Natural killer cell (primary cell): ENCODE data around the gene PRRT1B. TPM values are rescaled to one million over a fixed set of nuclear protein-coding genes. Genes with fewer than 3 reads are reported as not detected.

Experiments
- ATAC-seq, 3 donors: fragments of 150-1000 bp in 2 of 3; fragments of 200-7000 bp in 1 of 3; cut with Tn5 transposase; 1 replicate in 1 of 3; 2 replicates in 2 of 3; pipeline ENCODE4 v1.10.0; 2021; ENCODE audit warnings: mild to moderate bottlenecking in 2 of 3, moderate library complexity in 2 of 3
- DNase-seq, 2 donors: peaks; one replicate each; pipeline versions ENCODE4 v3.0.0 to v3.0.0-alpha.2; 2013 to 2021; ENCODE audit warnings: mixed read lengths in 1 of 2
- H3K27ac ChIP-seq: one replicate; pipeline ENCODE4 v1.5.1; 2013; ENCODE audit warnings: mild to moderate bottlenecking, low read length
- H3K27me3 ChIP-seq: one replicate; pipeline ENCODE4 v1.6.1; 2013; ENCODE audit warnings: low read length; ENCODE audit not compliant: control insufficient read depth, insufficient read depth
- H3K36me3 ChIP-seq: one replicate; pipeline ENCODE4 v1.6.1; 2013; ENCODE audit warnings: low read length; ENCODE audit not compliant: control insufficient read depth, insufficient read depth
- H3K4me1 ChIP-seq: one replicate; pipeline ENCODE4 v1.6.1; 2013; ENCODE audit warnings: low read length; ENCODE audit not compliant: control insufficient read depth, insufficient read depth
- H3K4me3 ChIP-seq: one replicate; pipeline ENCODE4 v1.5.1; 2013; ENCODE audit warnings: low read length
- H3K9me3 ChIP-seq: one replicate; pipeline ENCODE4 v1.6.1; 2013; ENCODE audit warnings: low read length; ENCODE audit not compliant: control insufficient read depth, insufficient read depth
- H3K27ac Mint-ChIP-seq, 2 donors: one replicate each; pipeline ENCODE4 v1.8.0; 2022; ENCODE audit warnings: mild to moderate bottlenecking in 2 of 2, mixed read lengths in 2 of 2, moderate library complexity in 1 of 2
- H3K27me3 Mint-ChIP-seq, 2 donors: one replicate each; pipeline ENCODE4 v1.8.0; 2022; ENCODE audit warnings: low read depth in 2 of 2, mixed read lengths in 2 of 2
- H3K36me3 Mint-ChIP-seq: one replicate; pipeline ENCODE4 v1.8.0; 2022; ENCODE audit warnings: mixed read lengths
- H3K4me1 Mint-ChIP-seq, 2 donors: one replicate each; pipeline ENCODE4 v1.8.0; 2022; ENCODE audit warnings: mixed read lengths in 2 of 2
- H3K4me3 Mint-ChIP-seq: one replicate; pipeline ENCODE4 v1.8.0; 2022; ENCODE audit warnings: mild to moderate bottlenecking, moderate library complexity, mixed read lengths
- H3K9me3 Mint-ChIP-seq, 2 donors: one replicate each; pipeline ENCODE4 v1.8.0; 2022; ENCODE audit warnings: mixed read lengths in 2 of 2
- WGBS: methylation state at CpG from one replicate; pipeline ENCODE4 v1.1.7; 2013; ENCODE audit warnings: missing lambda C conversion rate; ENCODE audit not compliant: insufficient coverage; 5-methylcytosine and 5-hydroxymethylcytosine counted together
- intact Hi-C: fragments of 100-400 bp; cut with micrococcal nuclease; formaldehyde crosslinking; loops from one replicate; pipeline ENCODE4 v1.14.2; 2022
- total RNA-seq, 4 donors: library from RNA; stranded (reverse); fragments of 120-200 nt in 1 of 4; gene quantifications; one replicate each; pipeline versions ENCODE4 v1.2.3 to v1.2.4, GENCODE V29; 2013 to 2022
- TF ChIP-seq, protein P1 (sequence below): fragments of 200-600 bp; IDR thresholded peaks from one replicate; pipeline ENCODE4 v1.8.0; 2022; ENCODE audit warnings: antibody characterized with exemption

Gene PRRT1B
- total RNA-seq, 3 donors from 2014 or later (not counting 1 experiment from before 2014, with no cell fraction given): not detected

DNA sequence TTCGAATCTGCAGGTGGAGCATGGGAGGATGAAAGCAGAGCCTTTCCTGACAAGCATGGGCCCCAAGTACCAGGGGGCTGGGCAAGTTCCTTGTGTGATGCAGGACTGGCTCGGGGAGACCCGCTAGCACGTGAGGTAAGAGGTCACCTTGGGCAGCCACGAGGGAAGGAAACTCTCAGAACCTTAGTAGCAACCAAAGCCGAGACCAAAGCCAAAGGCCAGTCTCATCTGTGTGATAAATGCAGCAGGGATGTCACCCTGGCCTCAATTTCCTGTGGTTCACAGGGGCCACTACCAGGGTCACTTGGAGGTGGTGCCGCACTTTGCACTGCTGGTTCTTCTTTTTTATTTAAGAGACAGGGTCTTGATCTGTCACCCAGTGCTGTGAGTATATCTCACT is 39.5 kb downstream of the PRRT1B start:
- Mint-ChIP-seq H3K36me3 (no peaks in the 10 kb centered on the region), H3K4me1 (peaks cover 37 to 55% of the 10 kb centered on the region in 2 donors), H3K9me3 (no peaks in the 10 kb centered on the region), H3K4me3 (peak overlapping the region; percentile 82), H3K27me3 (no peaks in the 10 kb centered on the region), H3K27ac (peak overlapping the region; percentile 90)
- intact Hi-C loops: loop anchor here (1.0 kb wide), 1 partner anchor 43 kb away; no protein-coding TSS in a partner anchor
- no peaks in the 10 kb centered on the region for H3K27me3 ChIP-seq
- H3K27ac ChIP-seq: peak overlapping the region; percentile 58
- no peak overlapping the region for H3K4me3 ChIP-seq
- H3K4me1 ChIP-seq: peaks cover 42% of the 10 kb centered on the region
- peak in 1 of 2 donors; percentile 34 for DNase-seq
- 22% methylated on average over 7 of the region's 7 CpGs for WGBS
- peaks cover 61% of the 10 kb centered on the region for H3K36me3 ChIP-seq
- H3K9me3 ChIP-seq: no peaks in the 10 kb centered on the region
- TF ChIP-seq, protein P1, sequence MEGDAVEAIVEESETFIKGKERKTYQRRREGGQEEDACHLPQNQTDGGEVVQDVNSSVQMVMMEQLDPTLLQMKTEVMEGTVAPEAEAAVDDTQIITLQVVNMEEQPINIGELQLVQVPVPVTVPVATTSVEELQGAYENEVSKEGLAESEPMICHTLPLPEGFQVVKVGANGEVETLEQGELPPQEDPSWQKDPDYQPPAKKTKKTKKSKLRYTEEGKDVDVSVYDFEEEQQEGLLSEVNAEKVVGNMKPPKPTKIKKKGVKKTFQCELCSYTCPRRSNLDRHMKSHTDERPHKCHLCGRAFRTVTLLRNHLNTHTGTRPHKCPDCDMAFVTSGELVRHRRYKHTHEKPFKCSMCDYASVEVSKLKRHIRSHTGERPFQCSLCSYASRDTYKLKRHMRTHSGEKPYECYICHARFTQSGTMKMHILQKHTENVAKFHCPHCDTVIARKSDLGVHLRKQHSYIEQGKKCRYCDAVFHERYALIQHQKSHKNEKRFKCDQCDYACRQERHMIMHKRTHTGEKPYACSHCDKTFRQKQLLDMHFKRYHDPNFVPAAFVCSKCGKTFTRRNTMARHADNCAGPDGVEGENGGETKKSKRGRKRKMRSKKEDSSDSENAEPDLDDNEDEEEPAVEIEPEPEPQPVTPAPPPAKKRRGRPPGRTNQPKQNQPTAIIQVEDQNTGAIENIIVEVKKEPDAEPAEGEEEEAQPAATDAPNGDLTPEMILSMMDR: no peak
- ATAC-seq: peak; percentile 58 to 66 (median 61)

DNA sequence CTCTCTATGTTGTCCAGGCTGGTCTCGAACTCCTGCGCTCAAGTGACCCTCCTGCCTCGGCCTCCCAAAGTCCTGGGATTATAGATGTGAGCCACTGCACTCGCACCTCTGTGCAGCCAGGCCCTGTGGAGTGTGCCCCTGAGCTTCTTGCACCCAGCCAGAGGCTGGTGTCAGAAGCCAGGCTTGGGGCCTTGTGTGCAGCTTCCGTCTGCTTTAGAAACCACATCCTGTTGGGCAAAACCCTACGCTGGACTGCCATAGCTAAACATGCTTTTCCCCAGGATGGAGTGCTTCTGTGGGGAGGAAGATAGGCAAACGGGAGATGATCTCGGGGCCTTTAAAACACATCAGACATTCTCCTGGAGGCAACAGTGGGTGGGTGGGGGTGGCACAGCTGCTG is 40.1 kb downstream of the PRRT1B start:
- Mint-ChIP-seq H3K4me1 (peaks cover 40 to 59% of the 10 kb centered on the region in 2 donors), H3K4me3 (peak overlapping the region; percentile 82), H3K27ac (peak overlapping the region; percentile 90), H3K27me3 (no peaks in the 10 kb centered on the region), H3K36me3 (no peaks in the 10 kb centered on the region), H3K9me3 (no peaks in the 10 kb centered on the region)
- 7% methylated on average over 8 of the region's 8 CpGs for WGBS
- peaks cover 47% of the 10 kb centered on the region for H3K4me1 ChIP-seq
- TF ChIP-seq, protein P1: no peak
- H3K36me3 ChIP-seq: peaks cover 56% of the 10 kb centered on the region
- ATAC-seq (peak; percentile 87 to 88 (median 87)), DNase-seq (peak; percentile 44 to 84)
- no peaks in the 10 kb centered on the region for H3K9me3 ChIP-seq
- H3K27me3 ChIP-seq: no peaks in the 10 kb centered on the region
- intact Hi-C loops: loop anchor here (1.0 kb wide), 1 partner anchor 43 kb away; no protein-coding TSS in a partner anchor
- H3K4me3 ChIP-seq: no peak overlapping the region
- peak overlapping the region; percentile 58 for H3K27ac ChIP-seq

DNA sequence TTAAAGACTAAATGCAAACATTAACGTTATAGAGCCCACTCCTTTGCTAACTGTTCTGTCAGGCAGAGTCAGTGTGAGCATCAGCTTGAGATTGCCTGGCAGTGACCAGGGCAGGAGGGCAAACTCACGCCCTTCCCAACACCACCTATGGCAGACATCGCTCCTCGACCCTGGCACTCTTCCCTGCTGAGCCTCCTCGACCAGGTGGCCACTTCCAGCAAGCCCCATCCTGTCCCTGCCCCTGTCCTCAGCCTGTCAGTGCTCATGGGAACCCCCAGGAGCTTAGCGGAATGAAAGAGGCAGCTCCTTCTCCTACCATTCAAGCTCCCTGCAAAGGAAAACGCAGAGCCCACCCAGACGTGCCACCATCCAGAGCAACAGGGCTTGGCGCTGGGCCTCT is 42.0 kb downstream of the PRRT1B start:
- H3K4me1 Mint-ChIP-seq: peaks cover 56 to 76% of the 10 kb centered on the region in 2 donors
- H3K27ac ChIP-seq: no peak overlapping the region
- H3K27me3 Mint-ChIP-seq: no peaks in the 10 kb centered on the region
- WGBS: 86% methylated on average over 9 of the region's 9 CpGs
- H3K9me3 Mint-ChIP-seq: no peaks in the 10 kb centered on the region
- H3K9me3 ChIP-seq: no peaks in the 10 kb centered on the region
- H3K4me3 Mint-ChIP-seq: peak overlapping the region; percentile 10
- peaks cover 50% of the 10 kb centered on the region for H3K36me3 ChIP-seq
- DNase-seq (peak in 1 of 2 donors; percentile 11), ATAC-seq (no peak)
- H3K36me3 Mint-ChIP-seq: no peaks in the 10 kb centered on the region
- H3K4me3 ChIP-seq: no peak overlapping the region
- H3K27me3 ChIP-seq: no peaks in the 10 kb centered on the region
- H3K4me1 ChIP-seq: peaks cover 61% of the 10 kb centered on the region
- intact Hi-C loops: no loop called here
- peak overlapping the region; percentile 90 for H3K27ac Mint-ChIP-seq
- TF ChIP-seq, protein P1: no peak

DNA sequence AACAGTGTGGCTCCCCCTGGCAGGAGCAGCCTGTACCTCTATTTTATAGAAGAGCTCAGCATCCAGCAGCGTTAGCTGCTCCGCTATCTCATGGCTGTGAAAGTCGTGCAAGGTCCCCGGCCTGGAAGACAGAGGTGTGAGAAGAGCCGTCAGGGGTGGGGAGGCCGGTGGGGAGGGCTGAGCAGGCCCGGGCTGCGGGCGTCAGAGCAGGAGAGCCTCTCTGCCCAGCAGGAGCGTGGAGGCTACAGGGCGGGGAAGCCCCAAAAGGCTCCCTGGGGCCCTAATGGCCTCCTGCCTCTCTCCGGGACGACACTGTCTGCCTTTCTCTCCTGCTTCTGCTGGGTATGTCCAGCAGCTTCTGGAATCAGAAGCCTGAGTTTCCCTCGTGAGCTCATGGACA is 42.6 kb downstream of the PRRT1B start:
- H3K27me3 Mint-ChIP-seq: no peaks in the 10 kb centered on the region
- H3K4me3 Mint-ChIP-seq: peak overlapping the region; percentile 4
- H3K27ac ChIP-seq: no peak overlapping the region
- peaks cover 55% of the 10 kb centered on the region for H3K4me1 ChIP-seq
- H3K36me3 ChIP-seq: peaks cover 44% of the 10 kb centered on the region
- H3K9me3 Mint-ChIP-seq: no peaks in the 10 kb centered on the region
- H3K4me3 ChIP-seq: no peak overlapping the region
- TF ChIP-seq, protein P1: no peak
- WGBS: 89% methylated on average over 14 of the region's 14 CpGs
- no peak for ATAC-seq
- intact Hi-C loops: no loop called here
- H3K27ac Mint-ChIP-seq: peak overlapping the region; percentile 90
- peaks cover 56 to 72% of the 10 kb centered on the region in 2 donors for H3K4me1 Mint-ChIP-seq
- no peaks in the 10 kb centered on the region for H3K36me3 Mint-ChIP-seq
- H3K27me3 ChIP-seq: no peaks in the 10 kb centered on the region
- no peaks in the 10 kb centered on the region for H3K9me3 ChIP-seq
- DNase-seq: peak in 1 of 2 donors; percentile 9
